ENCODE measurements around the gene WDR37. TPM values are rescaled to one million over a fixed set of nuclear protein-coding genes. Genes with fewer than 3 reads are reported as not detected.
A peak's percentile ranks its signal among the peaks of the same experiment; 100 is the strongest.

The WDR37 gene
- total and polyA plus RNA-seq, 10 of the 15 experiments (the other 5 are each of a cell fraction or from before 2014, with no cell fraction given) = 1.9 to 11.1 (median 7.1) TPM

DNA sequence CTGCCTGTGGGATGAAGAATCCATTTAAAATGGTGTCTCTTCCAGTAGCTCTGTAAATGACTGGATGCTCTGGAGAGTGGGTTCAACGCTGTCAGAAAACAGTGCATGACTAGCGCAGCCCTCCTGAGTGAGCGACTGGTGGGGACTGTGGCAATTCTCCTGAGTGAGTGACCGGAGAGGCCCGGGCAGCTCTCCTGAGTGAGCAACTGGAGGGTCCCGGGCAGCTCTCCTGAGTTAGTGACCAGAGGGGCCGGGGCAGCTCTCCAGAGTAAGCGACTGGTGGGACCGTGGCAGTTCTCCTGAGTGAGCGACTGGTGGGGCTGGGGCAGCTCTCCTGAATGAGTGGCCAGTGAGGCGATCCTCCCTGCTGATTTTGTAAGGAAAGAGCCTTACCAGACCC lies 85.5 kb downstream of the WDR37 start (continued):
- TF ChIP-seq HCFC1 (IDR thresholded peaks at IDR 0.05; ENCODE audit: low read length) (no peak), TARDBP (IDR thresholded peaks at IDR 0.05; ENCODE audit: borderline replicate concordance) (no peak), E2F8 (IDR thresholded peaks at IDR 0.05; ENCODE audit: low read depth, partially characterized antibody) (no peak), ZNF274 (IDR thresholded peaks at IDR 0.05; ENCODE audit: insufficient read depth, insufficient read length) (no peak)

- Histone ChIP-seq H3K27me3 (replicated peaks in 1 of 2; ENCODE audit: control insufficient read depth in 2 of 2, insufficient read depth in 2 of 2, low read length in 1 of 2) (no peaks in the 10 kb centered on the region), H3K4me3 (no peak overlapping the region), H3K79me2 (ENCODE audit: control insufficient read depth, insufficient read depth, low read length) (no peaks in the 10 kb centered on the region), H3K36me3 (ENCODE audit: control insufficient read depth in 2 of 2, insufficient read depth in 2 of 2, low read length in 1 of 2) (no peaks in the 10 kb centered on the region), H4K20me1 (ENCODE audit: control insufficient read depth, insufficient read depth) (no peaks in the 10 kb centered on the region), H3K4me2 (ENCODE audit: control insufficient read depth, insufficient read depth) (no peak overlapping the region), H2AFZ (ENCODE audit: control insufficient read depth, low read depth, low read length) (no peak overlapping the region), H3K4me1 (ENCODE audit: control insufficient read depth, insufficient read depth, low read length) (no peaks in the 10 kb centered on the region), H3K9me3 (replicated peaks; ENCODE audit: control insufficient read depth, insufficient read depth, low read length) (peaks cover 2% of the 10 kb centered on the region; the same call in 2 of the 3 replicates), H3K9ac (ENCODE audit: control insufficient read depth, insufficient read depth, low read length) (no peak overlapping the region), H3K27ac (ENCODE audit: control insufficient read depth, insufficient read depth) (no peak overlapping the region)
- FAIRE-seq = no peak
- no TSS peak for BruUV-seq (replicated peaks)
- DNase-seq (ENCODE audit: low read depth, low spot score) = no peak
- WGBS (ENCODE audit: insufficient coverage, insufficient replicate concordance, low lambda C conversion rate, missing lambda C conversion rate) = 0% methylated on average over 3 of the region's 3 CpGs
- ATAC-seq = peak; percentile 67; the same call in 2 of the 3 replicates
- ChIA-PET RAD21 (ENCODE audit: unreplicated experiment) (no interaction called here), POLR2A (no interaction called here), SMC1A (ENCODE audit: uncharacterized antibody, unreplicated experiment) (no interaction called here), CTCF (interaction anchor here (1.1 kb wide), 1 partner anchor 101 kb away, joined by 3 read pairs; no protein-coding TSS in a partner anchor)
- intact Hi-C loops (cut with micrococcal nuclease; ENCODE audit: unreplicated experiment) (no loop called here), in situ Hi-C loops (cut with MboI) (no loop called here)
- no peak for TF ChIP-seq IRF3 (IDR thresholded peaks at IDR 0.05)
- TF ChIP-seq ESRRA (IDR thresholded peaks at IDR 0.05; ENCODE audit: low read length) = no peak
- no peak for TF ChIP-seq POLR2A (IDR thresholded peaks at IDR 0.05; ENCODE audit: low read depth, low read length)
- TF ChIP-seq, protein P1, sequence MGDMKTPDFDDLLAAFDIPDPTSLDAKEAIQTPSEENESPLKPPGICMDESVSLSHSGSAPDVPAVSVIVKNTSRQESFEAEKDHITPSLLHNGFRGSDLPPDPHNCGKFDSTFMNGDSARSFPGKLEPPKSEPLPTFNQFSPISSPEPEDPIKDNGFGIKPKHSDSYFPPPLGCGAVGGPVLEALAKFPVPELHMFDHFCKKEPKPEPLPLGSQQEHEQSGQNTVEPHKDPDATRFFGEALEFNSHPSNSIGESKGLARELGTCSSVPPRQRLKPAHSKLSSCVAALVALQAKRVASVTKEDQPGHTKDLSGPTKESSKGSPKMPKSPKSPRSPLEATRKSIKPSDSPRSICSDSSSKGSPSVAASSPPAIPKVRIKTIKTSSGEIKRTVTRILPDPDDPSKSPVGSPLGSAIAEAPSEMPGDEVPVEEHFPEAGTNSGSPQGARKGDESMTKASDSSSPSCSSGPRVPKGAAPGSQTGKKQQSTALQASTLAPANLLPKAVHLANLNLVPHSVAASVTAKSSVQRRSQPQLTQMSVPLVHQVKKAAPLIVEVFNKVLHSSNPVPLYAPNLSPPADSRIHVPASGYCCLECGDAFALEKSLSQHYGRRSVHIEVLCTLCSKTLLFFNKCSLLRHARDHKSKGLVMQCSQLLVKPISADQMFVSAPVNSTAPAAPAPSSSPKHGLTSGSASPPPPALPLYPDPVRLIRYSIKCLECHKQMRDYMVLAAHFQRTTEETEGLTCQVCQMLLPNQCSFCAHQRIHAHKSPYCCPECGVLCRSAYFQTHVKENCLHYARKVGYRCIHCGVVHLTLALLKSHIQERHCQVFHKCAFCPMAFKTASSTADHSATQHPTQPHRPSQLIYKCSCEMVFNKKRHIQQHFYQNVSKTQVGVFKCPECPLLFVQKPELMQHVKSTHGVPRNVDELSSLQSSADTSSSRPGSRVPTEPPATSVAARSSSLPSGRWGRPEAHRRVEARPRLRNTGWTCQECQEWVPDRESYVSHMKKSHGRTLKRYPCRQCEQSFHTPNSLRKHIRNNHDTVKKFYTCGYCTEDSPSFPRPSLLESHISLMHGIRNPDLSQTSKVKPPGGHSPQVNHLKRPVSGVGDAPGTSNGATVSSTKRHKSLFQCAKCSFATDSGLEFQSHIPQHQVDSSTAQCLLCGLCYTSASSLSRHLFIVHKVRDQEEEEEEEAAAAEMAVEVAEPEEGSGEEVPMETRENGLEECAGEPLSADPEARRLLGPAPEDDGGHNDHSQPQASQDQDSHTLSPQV (IDR thresholded peaks at IDR 0.05) = no peak
- TF ChIP-seq TAF1 (IDR thresholded peaks at IDR 0.05; ENCODE audit: borderline replicate concordance, low read depth, low read length) = no peak
- TF ChIP-seq BCL11A (IDR thresholded peaks at IDR 0.05; ENCODE audit: low read depth, low read length) = no peak
- TF ChIP-seq PML (IDR thresholded peaks at IDR 0.05; ENCODE audit: low read length) = no peak
- no peak for TF ChIP-seq EGR1 (IDR thresholded peaks at IDR 0.05; ENCODE audit: borderline replicate concordance in 1 of 2, low read depth in 2 of 2, low read length in 2 of 2)
- peak; percentile 34 to 51 (median 38); a peak in 4 of 6 replicates for TF ChIP-seq CTCF (IDR thresholded peaks at IDR 0.05 in 2 of 3, conservative IDR thresholded peaks at IDR 0.05 in 1 of 3; ENCODE audit: control insufficient read depth in 2 of 3, extremely low read depth in 1 of 3, insufficient read depth in 1 of 3, low read depth in 3 of 3, low read length in 3 of 3)
- TF ChIP-seq STAT1 (conservative IDR thresholded peaks at IDR 0.05) = no peak
- TF ChIP-seq CBFB (IDR thresholded peaks at IDR 0.05; ENCODE audit: low read depth) = no peak
These were observed 86.4 kb downstream of the WDR37 start for GRCh38 chr10:1142596-1142995.

Measured in GM12878 (cell line).